ENCODE measurements around the gene SND1. TPM values are rescaled to one million over a fixed set of nuclear protein-coding genes. Genes with fewer than 3 reads are reported as not detected.

The SND1 gene
- total and polyA plus RNA-seq, 5 donors from 2014 or later, result 84.4 to 121 (median 86.9) TPM

- no peak overlapping the region for H3K27ac ChIP-seq (ENCODE audit: insufficient read depth, low read length, poor library complexity, severe bottlenecking)
- Mint-ChIP-seq H3K4me1 (peaks cover 0 to 20% (median 15%) of the 10 kb centered on the region in 4 donors), H3K27me3 (no peaks in the 10 kb centered on the region), H3K9me3 (no peaks in the 10 kb centered on the region), H3K36me3 (peaks cover 8% of the 10 kb centered on the region), H3K4me3 (no peak overlapping the region), H3K27ac (peak overlapping the region in 1 of 3 donors; percentile 71)
- H3K4me3 ChIP-seq (ENCODE audit: low read depth, low read length), result no peak overlapping the region
- DNase-seq (no peak), ATAC-seq (ENCODE audit: low read depth in 2 of 2) (no peak)
- no peaks in the 10 kb centered on the region for H3K9me3 ChIP-seq (ENCODE audit: control insufficient read depth in 2 of 2, low read length in 2 of 2)
- no peaks in the 10 kb centered on the region for H3K27me3 ChIP-seq (ENCODE audit: control insufficient read depth, insufficient read depth, low read length)
- H3K4me1 ChIP-seq (ENCODE audit: control insufficient read depth, insufficient read depth, low read length, poor library complexity, severe bottlenecking), result peaks cover 10% of the 10 kb centered on the region
- H3K36me3 ChIP-seq (ENCODE audit: control insufficient read depth, insufficient read depth, low read length), result peaks cover 5% of the 10 kb centered on the region
Observed at GRCh38 chr7:128004623-128005022, 352.6 kb downstream of the SND1 start.

- H3K9me3 Mint-ChIP-seq, result no peaks in the 10 kb centered on the region
- peaks cover 13% of the 10 kb centered on the region for H3K36me3 Mint-ChIP-seq
- H3K27ac Mint-ChIP-seq, result no peak overlapping the region
Observed at GRCh38 chr7:128005117-128005516, 353.1 kb downstream of the SND1 start.

DNA sequence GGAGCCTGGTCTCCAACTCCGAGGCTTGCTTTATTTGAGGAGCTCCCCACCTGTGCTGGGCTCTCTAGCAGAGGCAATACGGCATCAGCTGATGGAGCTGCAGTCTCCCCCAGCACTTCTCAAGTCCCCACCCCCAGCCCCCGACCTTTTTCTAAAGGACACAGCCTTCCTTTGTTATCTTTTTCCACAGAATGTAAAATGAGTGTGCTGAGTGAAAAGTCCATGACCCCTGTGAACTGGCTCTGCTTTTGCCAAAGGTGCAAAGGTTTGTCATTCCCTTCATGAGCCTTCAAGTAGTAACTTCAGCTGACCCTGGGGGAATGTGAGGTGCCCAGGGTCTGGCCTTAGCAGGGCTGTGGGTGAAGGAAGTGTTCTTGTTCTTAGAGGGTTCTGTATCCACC, 353.8 kb downstream of the SND1 start:
- DNase-seq (no peak), ATAC-seq (ENCODE audit: low read depth in 2 of 2) (no peak)
- H3K4me1 Mint-ChIP-seq, result peaks cover 0 to 20% (median 15%) of the 10 kb centered on the region in 4 donors
- H3K27me3 Mint-ChIP-seq, result no peaks in the 10 kb centered on the region
- Histone ChIP-seq H3K9me3 (ENCODE audit: control insufficient read depth in 2 of 2, low read length in 2 of 2) (no peaks in the 10 kb centered on the region), H3K27me3 (ENCODE audit: control insufficient read depth, insufficient read depth, low read length) (no peaks in the 10 kb centered on the region), H3K36me3 (ENCODE audit: control insufficient read depth, insufficient read depth, low read length) (peaks cover 8% of the 10 kb centered on the region), H3K4me3 (ENCODE audit: low read depth, low read length) (no peak overlapping the region), H3K4me1 (ENCODE audit: control insufficient read depth, insufficient read depth, low read length, poor library complexity, severe bottlenecking) (peaks cover 10% of the 10 kb centered on the region), H3K27ac (ENCODE audit: insufficient read depth, low read length, poor library complexity, severe bottlenecking) (no peak overlapping the region)
- H3K27ac Mint-ChIP-seq, result no peak overlapping the region
- no peaks in the 10 kb centered on the region for H3K9me3 Mint-ChIP-seq
- H3K4me3 Mint-ChIP-seq, result no peak overlapping the region
- peaks cover 16% of the 10 kb centered on the region for H3K36me3 Mint-ChIP-seq

More at GRCh38 chr7:128005117-128005516, 353.1 kb downstream of the SND1 start:
- Mint-ChIP-seq H3K4me3 (no peak overlapping the region), H3K27me3 (no peaks in the 10 kb centered on the region), H3K4me1 (peaks cover 0 to 20% (median 15%) of the 10 kb centered on the region in 4 donors)
- no peak for ATAC-seq (ENCODE audit: low read depth in 2 of 2)
- Histone ChIP-seq H3K36me3 (ENCODE audit: control insufficient read depth, insufficient read depth, low read length) (peaks cover 5% of the 10 kb centered on the region), H3K9me3 (ENCODE audit: control insufficient read depth in 2 of 2, low read length in 2 of 2) (no peaks in the 10 kb centered on the region), H3K4me3 (ENCODE audit: low read depth, low read length) (no peak overlapping the region), H3K4me1 (ENCODE audit: control insufficient read depth, insufficient read depth, low read length, poor library complexity, severe bottlenecking) (peaks cover 10% of the 10 kb centered on the region), H3K27ac (ENCODE audit: insufficient read depth, low read length, poor library complexity, severe bottlenecking) (no peak overlapping the region), H3K27me3 (ENCODE audit: control insufficient read depth, insufficient read depth, low read length) (no peaks in the 10 kb centered on the region)
- no peak for DNase-seq

GRCh38 chr7:128006550-128007302, 354.7 kb downstream of the SND1 start:
- H3K9me3 ChIP-seq (ENCODE audit: control insufficient read depth in 2 of 2, low read length in 2 of 2), result no peaks in the 10 kb centered on the region
- DNase-seq (no peak), ATAC-seq (ENCODE audit: low read depth in 2 of 2) (no peak)
- Mint-ChIP-seq H3K27me3 (no peaks in the 10 kb centered on the region), H3K27ac (no peak overlapping the region), H3K4me1 (peaks cover 0 to 20% (median 15%) of the 10 kb centered on the region in 4 donors), H3K36me3 (peaks cover 22% of the 10 kb centered on the region), H3K4me3 (no peak overlapping the region), H3K9me3 (no peaks in the 10 kb centered on the region)
- H3K4me3 ChIP-seq (ENCODE audit: low read depth, low read length), result no peak overlapping the region
- H3K36me3 ChIP-seq (ENCODE audit: control insufficient read depth, insufficient read depth, low read length), result peaks cover 8% of the 10 kb centered on the region
- H3K27ac ChIP-seq (ENCODE audit: insufficient read depth, low read length, poor library complexity, severe bottlenecking), result no peak overlapping the region
- H3K4me1 ChIP-seq (ENCODE audit: control insufficient read depth, insufficient read depth, low read length, poor library complexity, severe bottlenecking), result peaks cover 10% of the 10 kb centered on the region
- no peaks in the 10 kb centered on the region for H3K27me3 ChIP-seq (ENCODE audit: control insufficient read depth, insufficient read depth, low read length)

- H3K36me3 ChIP-seq (ENCODE audit: control insufficient read depth, insufficient read depth, low read length), result peaks cover 6% of the 10 kb centered on the region
- H3K36me3 Mint-ChIP-seq, result peaks cover 26% of the 10 kb centered on the region
- no peaks in the 10 kb centered on the region for H3K9me3 ChIP-seq (ENCODE audit: control insufficient read depth in 2 of 2, low read length in 2 of 2)
- H3K4me1 Mint-ChIP-seq, result peaks cover 0 to 20% (median 15%) of the 10 kb centered on the region in 4 donors
- ATAC-seq (ENCODE audit: low read depth in 2 of 2) (no peak), DNase-seq (no peak)
- H3K27ac ChIP-seq (ENCODE audit: insufficient read depth, low read length, poor library complexity, severe bottlenecking), result no peak overlapping the region
- no peak overlapping the region for H3K27ac Mint-ChIP-seq
- H3K4me3 ChIP-seq (ENCODE audit: low read depth, low read length), result no peak overlapping the region
- H3K9me3 Mint-ChIP-seq, result no peaks in the 10 kb centered on the region
- H3K4me3 Mint-ChIP-seq, result no peak overlapping the region
- peaks cover 10% of the 10 kb centered on the region for H3K4me1 ChIP-seq (ENCODE audit: control insufficient read depth, insufficient read depth, low read length, poor library complexity, severe bottlenecking)
- H3K27me3 ChIP-seq (ENCODE audit: control insufficient read depth, insufficient read depth, low read length), result no peaks in the 10 kb centered on the region
- no peaks in the 10 kb centered on the region for H3K27me3 Mint-ChIP-seq
Observed at GRCh38 chr7:128007303-128007680, 355.3 kb downstream of the SND1 start.

DNA sequence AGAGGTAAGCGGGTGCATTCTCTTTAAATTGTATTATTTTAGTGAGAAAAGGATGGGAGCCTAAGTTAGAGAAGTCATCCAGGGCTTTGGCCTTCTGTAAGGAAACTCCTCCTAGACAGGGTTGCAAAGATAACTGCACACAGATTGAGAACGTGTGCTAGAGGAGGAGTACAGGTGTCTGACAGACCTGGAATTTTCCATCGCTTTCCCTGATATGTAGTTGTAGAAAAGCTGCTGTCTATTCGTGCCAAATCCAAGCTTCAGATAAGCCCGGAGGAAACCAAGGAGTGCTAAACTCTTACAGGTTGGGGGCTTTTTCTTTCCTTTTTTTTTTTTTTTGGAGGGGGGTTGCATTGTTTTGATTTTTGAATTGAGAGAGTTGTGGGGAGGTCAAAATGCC, 356.1 kb downstream of the SND1 start:
- H3K4me3 ChIP-seq (ENCODE audit: low read depth, low read length), result no peak overlapping the region
- Mint-ChIP-seq H3K4me3 (no peak overlapping the region), H3K4me1 (peaks cover 0 to 15% (median 14%) of the 10 kb centered on the region in 4 donors), H3K27ac (peak overlapping the region in 1 of 3 donors; percentile 71), H3K27me3 (no peaks in the 10 kb centered on the region), H3K9me3 (no peaks in the 10 kb centered on the region), H3K36me3 (peaks cover 30% of the 10 kb centered on the region)
- DNase-seq (no peak), ATAC-seq (ENCODE audit: low read depth in 2 of 2) (no peak)
- H3K27me3 ChIP-seq (ENCODE audit: control insufficient read depth, insufficient read depth, low read length), result no peaks in the 10 kb centered on the region
- no peaks in the 10 kb centered on the region for H3K9me3 ChIP-seq (ENCODE audit: control insufficient read depth in 2 of 2, low read length in 2 of 2)
- no peak overlapping the region for H3K27ac ChIP-seq (ENCODE audit: insufficient read depth, low read length, poor library complexity, severe bottlenecking)
- peaks cover 10% of the 10 kb centered on the region for H3K4me1 ChIP-seq (ENCODE audit: control insufficient read depth, insufficient read depth, low read length, poor library complexity, severe bottlenecking)
- peaks cover 7% of the 10 kb centered on the region for H3K36me3 ChIP-seq (ENCODE audit: control insufficient read depth, insufficient read depth, low read length)

DNA sequence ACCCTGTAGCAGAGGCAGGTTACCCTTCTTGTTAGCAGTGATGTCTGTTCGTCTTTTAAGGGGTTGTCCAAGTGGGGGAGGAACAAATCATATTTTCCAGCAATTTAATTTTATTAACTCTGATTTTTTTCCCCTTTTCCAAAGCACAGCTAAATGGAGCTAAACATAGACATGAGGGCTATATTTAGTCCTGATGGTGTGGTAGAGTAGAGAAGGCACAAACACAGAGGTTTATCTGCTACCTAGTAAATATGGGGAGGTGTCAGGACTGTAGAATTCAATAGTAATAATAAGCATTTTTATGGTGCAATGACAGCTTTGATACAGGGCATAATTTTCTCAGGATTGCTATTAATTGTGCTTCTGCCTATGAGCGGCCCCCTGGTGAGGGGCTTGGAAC, 356.8 kb downstream of the SND1 start:
- H3K4me1 Mint-ChIP-seq, result peaks cover 0 to 9% (median 8%) of the 10 kb centered on the region in 4 donors
- no peaks in the 10 kb centered on the region for H3K27me3 Mint-ChIP-seq
- Histone ChIP-seq H3K27me3 (ENCODE audit: control insufficient read depth, insufficient read depth, low read length) (no peaks in the 10 kb centered on the region), H3K27ac (ENCODE audit: insufficient read depth, low read length, poor library complexity, severe bottlenecking) (no peak overlapping the region), H3K36me3 (ENCODE audit: control insufficient read depth, insufficient read depth, low read length) (peaks cover 7% of the 10 kb centered on the region), H3K9me3 (ENCODE audit: control insufficient read depth in 2 of 2, low read length in 2 of 2) (no peaks in the 10 kb centered on the region), H3K4me1 (ENCODE audit: control insufficient read depth, insufficient read depth, low read length, poor library complexity, severe bottlenecking) (peaks cover 7% of the 10 kb centered on the region), H3K4me3 (ENCODE audit: low read depth, low read length) (no peak overlapping the region)
- no peaks in the 10 kb centered on the region for H3K9me3 Mint-ChIP-seq
- no peak for ATAC-seq (ENCODE audit: low read depth in 2 of 2)
- peaks cover 30% of the 10 kb centered on the region for H3K36me3 Mint-ChIP-seq
- H3K27ac Mint-ChIP-seq, result no peak overlapping the region
- no peak for DNase-seq
- H3K4me3 Mint-ChIP-seq, result no peak overlapping the region
